HG03520 (cell line): ENCODE results near the gene NADSYN1.
A peak's percentile ranks its signal among the peaks of the same experiment; 100 is the strongest.
"Not testable (repeated sequence)": the region's sequence is repeated elsewhere in the genome, so short reads cannot be mapped to it uniquely, and the experiment has no call there.

Source experiments
- ATAC-seq: cut with Tn5 transposase; IDR thresholded peaks from one replicate; pipeline ENCODE4 v1.9.1; 2021; ENCODE audit warnings: mild to moderate bottlenecking, moderate library complexity; ENCODE audit not compliant: unreplicated experiment

The NADSYN1 gene

DNA sequence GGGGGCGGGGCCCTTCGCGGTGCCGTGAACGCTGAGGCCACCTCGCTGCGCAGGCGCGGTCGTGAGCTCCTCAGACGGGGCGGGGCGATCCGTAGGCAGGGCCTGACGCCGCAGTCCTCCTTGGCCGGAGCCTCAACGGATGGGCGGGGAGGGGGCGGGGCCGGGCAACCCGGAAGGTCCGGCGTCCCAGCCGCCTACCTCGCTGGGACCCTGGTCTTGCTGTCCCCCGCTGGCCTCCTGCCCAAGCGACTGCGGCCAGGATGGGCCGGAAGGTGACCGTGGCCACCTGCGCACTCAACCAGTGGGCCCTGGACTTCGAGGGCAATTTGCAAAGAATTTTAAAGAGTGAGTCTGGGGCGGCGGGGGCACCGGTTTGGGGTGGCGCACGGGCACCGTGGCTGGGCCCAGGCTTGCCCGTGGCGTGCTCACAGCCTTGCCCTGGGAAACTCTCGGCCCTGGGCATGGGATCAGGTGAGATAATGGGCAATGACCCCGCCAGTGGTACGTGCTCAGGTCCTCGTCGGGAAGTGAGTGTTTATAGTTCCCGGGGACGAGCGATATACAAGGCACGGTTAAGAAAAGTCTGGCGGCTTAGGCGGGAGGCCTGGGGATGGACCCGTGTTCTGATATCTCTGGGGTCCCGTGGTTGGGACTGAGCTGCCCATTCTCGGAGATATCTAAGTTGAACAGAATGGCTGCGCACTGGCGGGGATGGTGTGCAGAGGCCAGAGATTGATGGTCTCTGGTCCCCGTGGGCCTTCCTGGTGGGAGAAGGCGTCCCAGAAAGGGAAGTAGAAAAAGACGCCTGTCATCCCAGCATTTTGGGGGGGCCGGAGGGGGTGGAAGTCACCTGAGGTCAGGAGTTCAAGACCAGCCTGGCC, at the start of gene NADSYN1:
TSS of gene NADSYN1 (plus strand) at position 167 of the 881 bp plus-strand sequence. CDS start at position 261, 94 bp downstream.
- peak; percentile 39 for ATAC-seq

DNA sequence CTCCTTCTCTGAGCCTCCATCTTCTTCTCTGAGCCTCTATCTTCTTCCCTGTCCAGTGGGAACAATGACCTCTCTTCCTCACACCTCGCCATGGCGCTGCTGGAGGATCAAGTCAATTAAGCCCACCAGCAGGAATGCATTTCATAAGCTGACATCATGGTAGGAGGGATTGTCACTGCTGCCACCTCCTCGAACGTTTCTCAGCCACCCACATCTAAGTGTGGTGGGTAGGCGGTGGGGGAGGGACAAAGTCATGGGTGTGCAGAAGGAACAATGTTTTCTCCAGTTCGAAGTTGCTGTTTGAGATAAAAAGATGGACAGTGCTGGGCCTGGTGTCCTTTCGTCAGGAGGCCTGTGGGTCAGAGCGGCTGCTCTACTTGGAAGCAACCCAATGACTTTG, 48.8 kb upstream of the NADSYN1 start:
- no peak for ATAC-seq

GRCh38 chr11:71406681-71407080, 46.3 kb upstream of the NADSYN1 start:
- no peak for ATAC-seq

DNA sequence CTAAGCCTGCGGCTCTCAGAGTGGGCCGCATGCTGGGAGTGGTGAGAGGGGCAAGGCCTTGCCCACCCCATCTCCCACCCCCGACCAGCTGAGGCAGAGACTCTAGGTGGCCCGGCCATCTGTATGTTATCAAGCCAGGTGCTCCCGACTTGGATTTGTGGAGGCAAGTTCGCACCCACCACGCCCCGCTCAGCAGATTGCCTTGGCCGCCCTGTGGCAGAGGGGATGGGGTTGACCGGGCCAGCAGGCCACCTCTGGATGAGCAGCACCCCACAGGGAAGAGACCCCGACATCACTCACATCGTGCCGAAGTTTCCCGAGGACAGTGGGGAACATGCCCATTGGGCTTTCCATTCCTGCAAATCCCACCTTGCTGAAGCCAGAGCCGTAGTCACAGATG, 45.6 kb upstream of the NADSYN1 start:
- ATAC-seq, result no peak

GRCh38 chr11:71408826-71409225, 44.2 kb upstream of the NADSYN1 start:
- no peak for ATAC-seq

GRCh38 chr11:71410363-71410966, 42.5 kb upstream of the NADSYN1 start:
- no peak for ATAC-seq

GRCh38 chr11:71414645-71415044, 38.4 kb upstream of the NADSYN1 start:
- no peak for ATAC-seq

DNA sequence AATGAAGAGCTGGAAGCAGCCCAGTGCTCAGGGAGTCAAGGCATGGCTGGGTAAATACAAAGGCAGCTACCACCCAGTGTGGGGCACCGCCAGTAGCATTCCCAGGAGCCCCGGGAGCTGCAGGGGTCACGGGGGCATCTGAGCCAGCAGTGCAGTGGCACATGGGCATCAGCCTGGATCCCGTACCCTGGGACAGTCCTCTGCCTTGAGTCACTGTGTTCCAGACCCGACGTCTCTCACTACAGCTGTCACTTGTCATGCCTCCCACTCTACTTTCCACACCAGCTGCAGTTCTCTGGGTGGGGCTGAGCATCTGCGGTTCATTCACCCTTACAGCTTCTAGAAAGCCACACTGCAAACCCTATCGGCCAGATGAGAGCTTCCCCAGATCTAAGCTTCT, 34.4 kb upstream of the NADSYN1 start:
- peak; percentile 81 for ATAC-seq

GRCh38 chr11:71420455-71421241, 32.4 kb upstream of the NADSYN1 start:
- no peak for ATAC-seq

DNA sequence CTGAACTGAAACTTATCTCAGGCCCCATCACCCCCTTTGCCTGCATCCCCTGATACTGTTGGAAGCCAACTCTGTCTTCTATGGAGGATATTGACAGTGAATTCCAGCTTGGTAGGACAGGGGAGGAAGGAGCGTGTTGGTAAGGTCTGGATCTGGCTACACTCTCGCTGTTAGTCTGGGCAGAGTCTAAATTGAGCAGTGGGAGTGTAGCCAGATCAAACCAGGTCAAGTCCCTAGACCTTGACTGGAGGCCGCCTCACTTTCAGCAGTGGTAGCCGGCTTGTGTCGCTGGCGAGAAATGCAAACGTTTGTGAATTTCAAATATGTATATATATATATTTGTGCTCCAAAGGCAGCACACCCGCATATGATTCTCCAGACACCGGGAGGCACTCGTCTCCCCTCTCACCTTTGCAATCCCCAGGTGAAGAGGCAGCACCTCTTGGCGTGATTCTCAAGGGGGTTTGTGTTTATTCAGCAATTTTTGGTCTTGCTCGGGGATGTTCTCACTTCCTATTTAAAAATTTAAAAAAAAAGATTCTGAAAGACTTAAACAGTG, 31.5 kb upstream of the NADSYN1 start:
- no peak for ATAC-seq

GRCh38 chr11:71422318-71422717, 30.7 kb upstream of the NADSYN1 start:
- not testable (repeated sequence) for ATAC-seq

- no peak for ATAC-seq
Observed at GRCh38 chr11:71423181-71423790, 29.7 kb upstream of the NADSYN1 start.

GRCh38 chr11:71425409-71425808, 27.6 kb upstream of the NADSYN1 start:
- ATAC-seq, result no peak

GRCh38 chr11:71425860-71426259, 27.1 kb upstream of the NADSYN1 start:
- no peak for ATAC-seq

DNA sequence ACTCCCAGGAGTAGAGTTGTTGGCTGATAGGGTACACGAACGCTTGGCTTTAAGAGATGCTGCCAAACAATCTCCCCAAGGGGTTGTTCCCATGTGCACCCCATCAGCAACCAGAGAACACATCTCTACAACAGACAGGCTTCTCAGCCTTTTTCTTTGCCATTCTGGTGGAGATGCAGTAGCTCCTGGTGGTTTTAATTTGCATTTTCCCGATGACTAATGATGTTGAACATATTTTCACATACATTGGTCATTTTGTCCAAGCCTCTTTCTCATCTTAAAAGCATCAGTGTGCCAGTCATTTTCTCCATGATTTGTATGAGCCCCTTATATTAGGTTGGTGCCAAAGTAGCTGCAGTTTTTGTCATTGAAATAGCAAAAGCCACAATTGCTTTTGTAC, 26.6 kb upstream of the NADSYN1 start:
- ATAC-seq, result no peak

GRCh38 chr11:71428861-71429435, 24.1 kb upstream of the NADSYN1 start:
- ATAC-seq, result no peak

DNA sequence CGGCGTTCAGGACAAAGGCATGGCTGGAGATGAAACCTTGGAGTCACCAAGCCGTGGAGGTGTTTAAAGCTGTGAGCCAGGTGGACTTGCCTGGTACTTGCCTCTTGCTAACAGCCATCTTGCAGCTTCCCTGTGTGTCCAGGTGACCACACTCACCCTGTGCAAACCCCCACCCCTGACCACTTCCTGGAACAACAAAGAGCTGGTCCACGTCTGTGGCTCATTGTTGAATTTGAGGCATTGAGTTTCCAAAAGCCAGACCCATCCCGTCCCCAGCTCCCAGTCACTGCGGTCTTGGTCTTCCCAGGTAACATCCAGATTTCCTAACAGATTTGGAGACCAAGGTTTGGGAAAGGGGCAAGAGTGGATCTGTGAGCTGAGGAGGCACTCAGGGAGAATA, 23.3 kb upstream of the NADSYN1 start:
- ATAC-seq, result no peak

DNA sequence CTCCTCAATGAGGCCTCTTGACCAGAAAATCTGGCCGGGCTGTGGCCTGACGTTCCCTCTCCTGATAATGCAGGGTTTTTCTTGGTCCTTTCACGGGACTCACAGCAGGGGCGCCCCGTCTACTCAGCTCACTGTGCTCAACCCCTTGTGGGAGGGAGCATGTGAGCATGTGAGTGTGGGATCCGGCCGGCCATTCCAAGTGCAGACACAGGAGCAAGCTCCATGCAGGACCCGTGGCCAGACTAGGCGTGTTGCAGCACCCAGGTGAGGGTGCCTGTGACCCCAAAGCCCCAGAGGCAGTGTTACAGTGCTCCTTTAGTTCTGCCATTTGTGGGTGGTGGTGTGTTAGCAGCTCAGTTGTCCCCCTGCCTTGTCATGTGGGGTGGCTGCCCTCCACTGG, 22.8 kb upstream of the NADSYN1 start:
- no peak for ATAC-seq

DNA sequence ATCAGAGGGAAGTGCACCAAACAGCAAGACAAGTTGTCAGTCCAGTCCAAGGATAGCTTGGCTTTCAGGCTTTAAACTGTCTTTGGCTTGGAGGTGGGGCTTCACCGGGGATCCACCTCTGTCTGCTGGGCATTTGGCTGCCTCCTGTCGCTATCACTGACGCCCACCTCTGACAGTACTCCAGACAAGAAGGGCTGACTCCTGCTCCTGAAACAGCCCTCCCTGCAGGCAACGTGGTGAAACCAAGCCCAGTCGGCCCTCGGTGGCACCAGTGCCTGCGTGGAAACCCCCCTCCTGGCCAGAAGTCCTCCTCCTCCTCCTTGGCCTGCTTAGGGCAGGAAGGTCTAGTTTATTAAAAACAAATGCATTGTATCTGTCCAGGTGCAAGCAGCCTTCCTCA, 21.7 kb upstream of the NADSYN1 start:
- no peak for ATAC-seq
